K562 (cell line): ENCODE results near the gene AMPD3. TPM values are rescaled to one million over a fixed set of nuclear protein-coding genes. Genes with fewer than 3 reads are reported as not detected.

Experiments
- BCOR ChIP-seq: fragments of 450-650 bp; IDR thresholded peaks from 2 replicates; pipeline ENCODE4 v1.6.1; 2016
- DACH1 ChIP-seq: fragments of 450-650 bp; IDR thresholded peaks from 2 replicates; pipeline ENCODE4 v1.6.1; 2018; ENCODE audit not compliant: partially characterized antibody
- EP300 ChIP-seq: IDR thresholded peaks from 2 replicates; pipeline ENCODE4 v1.6.1; 2012; ENCODE audit warnings: low read length, improper control_type of control experiment
- ETV6 ChIP-seq, 3 experiments: fragments of 150-350 bp in 1 of 3; sonication (generic) in 1 of 3; formaldehyde crosslinking in 1 of 3; IDR thresholded peaks; 2 replicates each; pipeline versions ENCODE4 v1.6.1 to v1.8.0; 2014 to 2022; ENCODE audit warnings: borderline replicate concordance in 2 of 3, low read depth in 2 of 3, antibody characterized with exemption in 1 of 3, low read length in 1 of 3, mild to moderate bottlenecking in 1 of 3, missing genetic modification reagents in 1 of 3
- EWSR1 ChIP-seq: fragments of 450-650 bp; IDR thresholded peaks from 2 replicates; pipeline ENCODE4 v1.6.1; 2018; ENCODE audit warnings: borderline replicate concordance, mild to moderate bottlenecking, low read depth, moderate library complexity; ENCODE audit not compliant: partially characterized antibody
- FOXK2 ChIP-seq, 2 experiments: fragments of 450-650 bp; IDR thresholded peaks in 1 of 2; conservative IDR thresholded peaks in 1 of 2; 2 replicates each; pipeline ENCODE4 v1.6.1; 2016; ENCODE audit warnings: low read depth in 2 of 2, mild to moderate bottlenecking in 1 of 2
- JUND ChIP-seq, 2 experiments: IDR thresholded peaks; 2 replicates in 1 of 2; 3 replicates in 1 of 2; pipeline ENCODE4 v1.6.1; 2011; ENCODE audit warnings: borderline replicate concordance in 2 of 2, low read depth in 2 of 2, low read length in 2 of 2, improper control_type of control experiment in 1 of 2, missing biosample characterization in 1 of 2, missing genetic modification characterization in 1 of 2, missing genetic modification reagents in 1 of 2
- MAZ ChIP-seq, 2 experiments: fragments of 450-650 bp in 1 of 2; sonication (generic) in 1 of 2; formaldehyde crosslinking; IDR thresholded peaks in 1 of 2; conservative IDR thresholded peaks in 1 of 2; 2 replicates each; pipeline versions ENCODE4 v1.4.0 to v1.5.0; 2020; ENCODE audit warnings: mild to moderate bottlenecking in 1 of 2, missing genetic modification reagents in 1 of 2
- MYC ChIP-seq, 2 experiments: fragments of 250-450 bp in 1 of 2; sonication (Bioruptor Pico) in 1 of 2; IDR thresholded peaks; 2 replicates each; pipeline versions ENCODE4 v1.5.1 to v1.6.1; 2012 to 2021; ENCODE audit warnings: low read depth in 2 of 2, borderline replicate concordance in 1 of 2, improper control_type of control experiment in 1 of 2, low read length in 1 of 2, mild to moderate bottlenecking in 1 of 2, moderate library complexity in 1 of 2
- NFE2 ChIP-seq: IDR thresholded peaks from 2 replicates; pipeline ENCODE4 v1.6.1; 2014; ENCODE audit warnings: antibody characterized with exemption, low read depth
- NR2C1 ChIP-seq, 2 experiments: fragments of 450-650 bp; IDR thresholded peaks; 2 replicates each; pipeline ENCODE4 v1.6.1; 2017; ENCODE audit warnings: mild to moderate bottlenecking in 2 of 2, antibody characterized with exemption in 1 of 2, inconsistent platforms in 1 of 2, missing compliant biosample characterization in 1 of 2, missing genetic modification characterization in 1 of 2
- RAD21 ChIP-seq, 2 experiments: fragments of 250-450 bp in 1 of 2; fragments of 450-650 bp in 1 of 2; sonication (Bioruptor Pico) in 1 of 2; formaldehyde crosslinking in 1 of 2; IDR thresholded peaks in 1 of 2; conservative IDR thresholded peaks in 1 of 2; 2 replicates each; pipeline versions ENCODE4 v1.4.0 to v1.8.0; 2020 to 2022; ENCODE audit warnings: mild to moderate bottlenecking in 2 of 2, moderate library complexity in 1 of 2
- RCOR1 ChIP-seq, 2 experiments: IDR thresholded peaks; 2 replicates each; pipeline ENCODE4 v1.6.1; 2012; ENCODE audit warnings: low read depth in 2 of 2, low read length in 2 of 2, borderline replicate concordance in 1 of 2, improper control_type of control experiment in 1 of 2
- SMAD4 ChIP-seq: fragments of 250-450 bp; sonication (Bioruptor Pico); conservative IDR thresholded peaks from 2 replicates; pipeline ENCODE4 v1.8.0; 2021; ENCODE audit warnings: inconsistent platforms, mild to moderate bottlenecking, moderate library complexity
- SMARCA4 ChIP-seq: fragments of 450-650 bp; IDR thresholded peaks from 2 replicates; pipeline ENCODE4 v1.6.1; 2016
- ZNF165 ChIP-seq: fragments of 250-450 bp; sonication (Bioruptor Pico); IDR thresholded peaks from 2 replicates; pipeline ENCODE4 v1.4.0; 2020; ENCODE audit warnings: borderline replicate concordance
- ZNF316 ChIP-seq: fragments of 450-650 bp; IDR thresholded peaks from 2 replicates; pipeline ENCODE4 v1.6.1; 2016
- polyA plus RNA-seq, 8 experiments: library from polyadenylated mRNA; depleted of rRNA in 4 of 8; stranded (reverse) in 5 of 8; unstranded in 3 of 8; fragments of >200 nt; fragmentation: Nextera tagmentation in 2 of 8; fragmentation: Illumina TruSeq in 1 of 8; extraction: Ambion mirVana in 2 of 8; extraction: Trizol in 1 of 8; gene quantifications; 2 replicates each; pipeline versions ENCODE4 v1.2.1 to v1.2.3, GENCODE V29; 2011 to 2014; ENCODE audit warnings: inconsistent platforms in 1 of 8, missing spikeins in 1 of 8
- total RNA-seq, 7 experiments: library from RNA; depleted of rRNA in 6 of 7; stranded (reverse); fragments of >200 nt in 6 of 7; fragmentation: Illumina TruSeq in 2 of 7; extraction: Trizol in 2 of 7; gene quantifications; 2 replicates each; pipeline versions ENCODE4 v1.2.1 to v1.2.3, GENCODE V29; 2011 to 2021; ENCODE audit warnings: low replicate concordance in 1 of 7
- TF ChIP-seq, protein P1 (sequence below), 2 experiments: fragments of 450-650 bp in 1 of 2; sonication (generic) in 1 of 2; formaldehyde crosslinking in 1 of 2; IDR thresholded peaks in 1 of 2; conservative IDR thresholded peaks in 1 of 2; 2 replicates each; pipeline versions ENCODE4 v1.6.1 to v1.8.1; 2016 to 2023; ENCODE audit warnings: mild to moderate bottlenecking in 2 of 2, moderate library complexity in 2 of 2, inconsistent platforms in 1 of 2, missing genetic modification reagents in 1 of 2
- TF ChIP-seq, protein P2 (sequence below): fragments of 450-650 bp; IDR thresholded peaks from 2 replicates; pipeline ENCODE4 v1.6.1; 2016; ENCODE audit warnings: low read depth, mild to moderate bottlenecking, moderate library complexity
- TF ChIP-seq, protein P3 (sequence below): sonication (generic); formaldehyde crosslinking; IDR thresholded peaks from 2 replicates; pipeline ENCODE4 v1.8.0; 2022; ENCODE audit warnings: mild to moderate bottlenecking, missing genetic modification reagents, borderline replicate concordance

Gene AMPD3
- total and polyA plus RNA-seq, 9 of the 15 experiments (the other 6 are each of a cell fraction or from before 2014, with no cell fraction given): 4.4 to 23.6 (median 11.2) TPM

GRCh38 chr11:10405865-10406592 is 49.0 kb upstream of the AMPD3 start (continued):
- TF ChIP-seq ETV6 (IDR thresholded peaks at IDR 0.05; ENCODE audit: borderline replicate concordance in 1 of 2, low read depth in 2 of 2, low read length in 1 of 2) (no peak), ETV6 (CRISPR knock-in tag; IDR thresholded peaks at IDR 0.05; ENCODE audit: borderline replicate concordance) (no peak), BCOR (no peak), SMARCA4 (peak; percentile 61), RCOR1 (IDR thresholded peaks at IDR 0.05; ENCODE audit: borderline replicate concordance in 1 of 2, low read depth in 2 of 2, low read length in 2 of 2) (peak in 1 of 2 experiments; percentile 37; a peak in 1 of 4 replicates), NFE2 (peak; percentile 82), DACH1 (peak; percentile 11), NR2C1 (IDR thresholded peaks at IDR 0.05) (peak; percentile 16; the same call in 1 of the 2 replicates), NR2C1 (tag; IDR thresholded peaks at IDR 0.05) (no peak), JUND (IDR thresholded peaks at IDR 0.05; ENCODE audit: borderline replicate concordance, low read depth, low read length) (peak; percentile 76), JUND (tag; IDR thresholded peaks at IDR 0.05; ENCODE audit: borderline replicate concordance, low read depth, low read length) (peak; percentile 37; the same call in 2 of the 3 replicates), EP300 (peak; percentile 19; the same call in 1 of the 2 replicates), EWSR1 (no peak), MYC (IDR thresholded peaks at IDR 0.05; ENCODE audit: low read depth, low read length) (peak; percentile 77; the same call in 1 of the 2 replicates), MYC (CRISPR knock-in tag; IDR thresholded peaks at IDR 0.05; ENCODE audit: borderline replicate concordance, low read depth) (no peak), RAD21 (CRISPR knock-in tag; conservative IDR thresholded peaks at IDR 0.05 in 1 of 2, IDR thresholded peaks at IDR 0.05 in 1 of 2) (peak; percentile 92 to 96), ZNF316 (0 out of 2 replicates have a peak, but pooled peaks have one; percentile 49), SMAD4 (no peak), ZNF165 (CRISPR knock-in tag) (no peak), FOXK2 (conservative IDR thresholded peaks at IDR 0.05 in 1 of 2, IDR thresholded peaks at IDR 0.05 in 1 of 2; ENCODE audit: low read depth in 2 of 2) (0 out of 4 replicates have a peak, but pooled peaks of 1 of the 2 experiments have one; percentile 34), MAZ (CRISPR knock-in tag; conservative IDR thresholded peaks at IDR 0.05 in 1 of 2, IDR thresholded peaks at IDR 0.05 in 1 of 2) (peak in 1 of 2 experiments; percentile 75; a peak in 2 of 4 replicates)
- TF ChIP-seq, protein P1, sequence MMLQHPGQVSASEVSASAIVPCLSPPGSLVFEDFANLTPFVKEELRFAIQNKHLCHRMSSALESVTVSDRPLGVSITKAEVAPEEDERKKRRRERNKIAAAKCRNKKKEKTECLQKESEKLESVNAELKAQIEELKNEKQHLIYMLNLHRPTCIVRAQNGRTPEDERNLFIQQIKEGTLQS (IDR thresholded peaks at IDR 0.05): peak; percentile 73
- TF ChIP-seq, protein P1 (CRISPR knock-in tag; conservative IDR thresholded peaks at IDR 0.05): no peak
- TF ChIP-seq, protein P2, sequence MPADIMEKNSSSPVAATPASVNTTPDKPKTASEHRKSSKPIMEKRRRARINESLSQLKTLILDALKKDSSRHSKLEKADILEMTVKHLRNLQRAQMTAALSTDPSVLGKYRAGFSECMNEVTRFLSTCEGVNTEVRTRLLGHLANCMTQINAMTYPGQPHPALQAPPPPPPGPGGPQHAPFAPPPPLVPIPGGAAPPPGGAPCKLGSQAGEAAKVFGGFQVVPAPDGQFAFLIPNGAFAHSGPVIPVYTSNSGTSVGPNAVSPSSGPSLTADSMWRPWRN: no peak
- TF ChIP-seq, protein P3, sequence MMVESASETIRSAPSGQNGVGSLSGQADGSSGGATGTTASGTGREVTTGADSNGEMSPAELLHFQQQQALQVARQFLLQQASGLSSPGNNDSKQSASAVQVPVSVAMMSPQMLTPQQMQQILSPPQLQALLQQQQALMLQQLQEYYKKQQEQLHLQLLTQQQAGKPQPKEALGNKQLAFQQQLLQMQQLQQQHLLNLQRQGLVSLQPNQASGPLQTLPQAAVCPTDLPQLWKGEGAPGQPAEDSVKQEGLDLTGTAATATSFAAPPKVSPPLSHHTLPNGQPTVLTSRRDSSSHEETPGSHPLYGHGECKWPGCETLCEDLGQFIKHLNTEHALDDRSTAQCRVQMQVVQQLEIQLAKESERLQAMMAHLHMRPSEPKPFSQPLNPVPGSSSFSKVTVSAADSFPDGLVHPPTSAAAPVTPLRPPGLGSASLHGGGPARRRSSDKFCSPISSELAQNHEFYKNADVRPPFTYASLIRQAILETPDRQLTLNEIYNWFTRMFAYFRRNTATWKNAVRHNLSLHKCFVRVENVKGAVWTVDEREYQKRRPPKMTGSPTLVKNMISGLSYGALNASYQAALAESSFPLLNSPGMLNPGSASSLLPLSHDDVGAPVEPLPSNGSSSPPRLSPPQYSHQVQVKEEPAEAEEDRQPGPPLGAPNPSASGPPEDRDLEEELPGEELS (CRISPR knock-in tag): no peak
